KOPT-K1 (cell line): ENCODE measurements around the gene BZW2.

ENCODE experiments used
- H3K27ac ChIP-seq: fragments of 200-600 bp; sonication (generic); 2 replicates; pipeline ENCODE4 v1.5.1; 2016; ENCODE audit warnings: antibody characterized with exemption, mild to moderate bottlenecking, low read depth, low read length; ENCODE audit not compliant: poor library complexity, severe bottlenecking
- H3K36me3 ChIP-seq: fragments of 200-600 bp; sonication (generic); 2 replicates; pipeline ENCODE4 v1.5.1; 2017; ENCODE audit warnings: antibody characterized with exemption, mild to moderate bottlenecking, low read length, moderate library complexity; ENCODE audit not compliant: insufficient read depth
- H3K9me3 ChIP-seq: fragments of 200-600 bp; sonication (generic); 2 replicates; pipeline ENCODE4 v1.5.1; 2017; ENCODE audit warnings: antibody characterized with exemption, low read length, mild to moderate bottlenecking; ENCODE audit not compliant: insufficient read depth, poor library complexity, severe bottlenecking

The BZW2 gene

GRCh38 chr7:16645593-16646471, at the start of gene BZW2, which contains the start of gene ANKMY2:
BZW2 (plus strand) TSS chr7:16646181; CDS start chr7:16665444, 19,263 bp downstream.
ANKMY2 (minus strand) TSS chr7:16645754; CDS start chr7:16645573, 181 bp downstream.
- H3K36me3 ChIP-seq: peaks cover 6% of the 10 kb centered on the region; the same call in 1 of the 2 replicates
- peak within 1 kb of the TSS; percentile 79 for H3K27ac ChIP-seq
- H3K9me3 ChIP-seq: no peaks in the 10 kb centered on the region

- H3K36me3 ChIP-seq: peaks cover 48% of the 10 kb centered on the region
- no peak overlapping the region for H3K27ac ChIP-seq
- H3K9me3 ChIP-seq: no peaks in the 10 kb centered on the region
These were observed 48.0 kb upstream of the BZW2 start for GRCh38 chr7:16598015-16598414.

GRCh38 chr7:16599860-16600259, 46.1 kb upstream of the BZW2 start:
- Histone ChIP-seq H3K9me3 (no peaks in the 10 kb centered on the region), H3K36me3 (peaks cover 66% of the 10 kb centered on the region), H3K27ac (no peak overlapping the region)

- Histone ChIP-seq H3K9me3 (no peaks in the 10 kb centered on the region), H3K36me3 (peaks cover 85% of the 10 kb centered on the region), H3K27ac (no peak overlapping the region)
These were observed 42.3 kb upstream of the BZW2 start for GRCh38 chr7:16603633-16604032.

- Histone ChIP-seq H3K9me3 (no peaks in the 10 kb centered on the region), H3K27ac (no peak overlapping the region), H3K36me3 (peaks cover 85% of the 10 kb centered on the region)
These were observed 41.9 kb upstream of the BZW2 start for GRCh38 chr7:16604054-16604453.

- Histone ChIP-seq H3K9me3 (no peaks in the 10 kb centered on the region), H3K27ac (no peak overlapping the region), H3K36me3 (peaks cover 85% of the 10 kb centered on the region)
These were observed 39.3 kb upstream of the BZW2 start for GRCh38 chr7:16606704-16607103.

- Histone ChIP-seq H3K36me3 (peaks cover 79% of the 10 kb centered on the region), H3K9me3 (no peaks in the 10 kb centered on the region), H3K27ac (no peak overlapping the region)
These were observed 36.0 kb upstream of the BZW2 start for GRCh38 chr7:16609842-16610450.

- peaks cover 81% of the 10 kb centered on the region for H3K36me3 ChIP-seq
- H3K27ac ChIP-seq: no peak overlapping the region
- H3K9me3 ChIP-seq: no peaks in the 10 kb centered on the region
These were observed 34.3 kb upstream of the BZW2 start for GRCh38 chr7:16611711-16612110.

- no peak overlapping the region for H3K27ac ChIP-seq
- H3K36me3 ChIP-seq: peaks cover 74% of the 10 kb centered on the region
- H3K9me3 ChIP-seq: no peaks in the 10 kb centered on the region
These were observed 30.8 kb upstream of the BZW2 start for GRCh38 chr7:16615228-16615627.

GRCh38 chr7:16616122-16616521, 29.9 kb upstream of the BZW2 start:
- peaks cover 72% of the 10 kb centered on the region for H3K36me3 ChIP-seq
- no peak overlapping the region for H3K27ac ChIP-seq
- H3K9me3 ChIP-seq: no peaks in the 10 kb centered on the region

GRCh38 chr7:16616542-16616941, 29.4 kb upstream of the BZW2 start:
- Histone ChIP-seq H3K27ac (no peak overlapping the region), H3K36me3 (peaks cover 72% of the 10 kb centered on the region), H3K9me3 (no peaks in the 10 kb centered on the region)

GRCh38 chr7:16619979-16620408, 26.0 kb upstream of the BZW2 start:
- H3K9me3 ChIP-seq: no peaks in the 10 kb centered on the region
- no peak overlapping the region for H3K27ac ChIP-seq
- peaks cover 77% of the 10 kb centered on the region for H3K36me3 ChIP-seq

- no peaks in the 10 kb centered on the region for H3K9me3 ChIP-seq
- no peak overlapping the region for H3K27ac ChIP-seq
- peaks cover 49% of the 10 kb centered on the region for H3K36me3 ChIP-seq
These were observed 19.6 kb upstream of the BZW2 start for GRCh38 chr7:16626388-16626787.

GRCh38 chr7:16627236-16627635, 18.7 kb upstream of the BZW2 start:
- Histone ChIP-seq H3K27ac (no peak overlapping the region), H3K9me3 (no peaks in the 10 kb centered on the region), H3K36me3 (peaks cover 44% of the 10 kb centered on the region)

- Histone ChIP-seq H3K27ac (no peak overlapping the region), H3K36me3 (peaks cover 29% of the 10 kb centered on the region), H3K9me3 (no peaks in the 10 kb centered on the region)
These were observed 15.3 kb upstream of the BZW2 start for GRCh38 chr7:16630654-16631053.
